ENCODE measurements around the gene NEO1.

DNA sequence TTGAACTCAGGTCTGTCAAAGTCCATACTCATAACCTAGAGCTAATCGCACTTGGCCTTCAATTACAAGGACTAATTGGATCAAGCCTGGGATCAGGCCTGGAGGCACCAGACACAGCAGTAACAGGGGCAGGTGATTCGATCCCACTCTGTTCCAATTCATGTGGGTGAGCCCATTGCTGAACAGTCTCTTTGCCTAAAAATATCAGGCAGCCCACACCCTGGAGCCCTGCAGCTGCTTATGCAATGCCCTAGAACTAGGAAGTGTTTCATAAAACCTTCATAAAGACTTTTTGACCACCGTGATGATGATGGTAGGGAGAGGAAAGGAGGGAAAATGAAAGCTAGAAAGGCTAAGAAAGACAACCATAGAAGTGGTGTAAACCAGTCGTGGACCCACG, 47.8 kb upstream of the NEO1 start:
- no peak for TF ChIP-seq CTCF (IDR thresholded peaks at IDR 0.05; ENCODE audit: insufficient read depth, low read length, poor library complexity, severe bottlenecking)
- TF ChIP-seq EZH2phosphoT487 (conservative IDR thresholded peaks at IDR 0.05; ENCODE audit: low read length): no peak
